Gastroesophageal sphincter (tissue), 3 donors: ENCODE results near the gene APBB1IP.

Experiments
- CTCF ChIP-seq, 4 experiments: fragments of 200-600 bp in 2 of 4; fragments of 450-650 bp in 2 of 4; sonication (generic) in 1 of 4; IDR thresholded peaks; one replicate each; pipeline ENCODE4 v1.5.1; 2017 to 2019; ENCODE audit warnings: antibody characterized with exemption in 4 of 4, mild to moderate bottlenecking in 2 of 4, moderate library complexity in 2 of 4
- POLR2A ChIP-seq, 2 donors: fragments of 450-650 bp; IDR thresholded peaks; one replicate each; pipeline ENCODE4 v1.6.1; 2017; ENCODE audit warnings: antibody characterized with exemption in 2 of 2, mild to moderate bottlenecking in 2 of 2, moderate library complexity in 1 of 2

- TF ChIP-seq POLR2A (IDR thresholded peaks at IDR 0.05) (no peak), CTCF (IDR thresholded peaks at IDR 0.05) (no peak)
Observed at GRCh38 chr10:26430641-26431163, 7.4 kb upstream of the APBB1IP start.
